Activated CD4-positive, alpha-beta T cell treated with anti-CD3 and anti-CD28 coated beads, Interleukin-2, Interleukin-4, amounts not matched to agents 100 ng/mL and 50 ng/mL, durations not matched to agents 16 hours and 8 hours (primary cell): Measurements from ENCODE around the gene CCDC30.
"Not testable (repeated sequence)": the region's sequence is repeated elsewhere in the genome, so short reads cannot be mapped to it uniquely, and the experiment has no call there.

ENCODE experiments used
- DNase-seq: peaks from one replicate; pipeline ENCODE4 v3.0.0-alpha.2; 2020; ENCODE audit warnings: low spot score

The CCDC30 gene

DNA sequence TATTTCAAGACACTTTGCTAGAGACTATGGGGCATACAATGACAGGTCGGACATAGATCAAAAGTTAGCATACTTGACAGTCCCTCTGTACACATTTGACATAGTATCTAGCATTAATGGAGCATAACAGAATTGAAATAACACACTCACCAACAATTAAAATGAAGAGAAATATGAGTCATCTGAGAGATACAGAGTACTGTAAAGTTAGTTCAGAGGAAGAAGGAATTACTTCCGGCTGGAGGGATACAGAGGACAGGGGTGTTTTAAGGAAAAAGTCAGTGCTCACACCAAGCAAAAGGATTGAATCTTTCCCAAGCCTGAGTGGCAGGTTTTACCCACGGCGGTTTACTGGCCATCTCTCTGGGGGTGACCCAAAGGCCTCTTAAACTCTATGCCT lies 9.7 kb upstream of the CCDC30 start:
- no peak for DNase-seq

DNA sequence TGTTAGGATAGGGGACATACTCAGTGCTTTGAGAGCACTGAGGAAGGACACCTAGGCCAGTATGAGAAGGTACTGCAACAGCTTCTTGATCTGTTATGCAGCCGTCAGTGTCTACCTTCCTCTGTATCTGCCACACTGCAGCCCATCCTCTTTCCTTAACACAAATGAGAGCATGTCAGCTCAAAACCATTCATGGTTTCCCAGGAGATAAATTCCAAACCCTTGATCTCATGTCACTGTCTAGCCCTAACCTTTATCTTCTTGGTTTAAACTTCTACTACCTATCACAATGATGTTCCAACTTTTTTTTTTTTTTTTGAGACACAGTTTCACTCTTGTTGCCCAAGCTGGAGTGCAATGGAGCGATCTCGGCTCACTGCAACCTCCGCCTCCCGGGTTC lies 8.7 kb upstream of the CCDC30 start:
- DNase-seq: no peak

DNA sequence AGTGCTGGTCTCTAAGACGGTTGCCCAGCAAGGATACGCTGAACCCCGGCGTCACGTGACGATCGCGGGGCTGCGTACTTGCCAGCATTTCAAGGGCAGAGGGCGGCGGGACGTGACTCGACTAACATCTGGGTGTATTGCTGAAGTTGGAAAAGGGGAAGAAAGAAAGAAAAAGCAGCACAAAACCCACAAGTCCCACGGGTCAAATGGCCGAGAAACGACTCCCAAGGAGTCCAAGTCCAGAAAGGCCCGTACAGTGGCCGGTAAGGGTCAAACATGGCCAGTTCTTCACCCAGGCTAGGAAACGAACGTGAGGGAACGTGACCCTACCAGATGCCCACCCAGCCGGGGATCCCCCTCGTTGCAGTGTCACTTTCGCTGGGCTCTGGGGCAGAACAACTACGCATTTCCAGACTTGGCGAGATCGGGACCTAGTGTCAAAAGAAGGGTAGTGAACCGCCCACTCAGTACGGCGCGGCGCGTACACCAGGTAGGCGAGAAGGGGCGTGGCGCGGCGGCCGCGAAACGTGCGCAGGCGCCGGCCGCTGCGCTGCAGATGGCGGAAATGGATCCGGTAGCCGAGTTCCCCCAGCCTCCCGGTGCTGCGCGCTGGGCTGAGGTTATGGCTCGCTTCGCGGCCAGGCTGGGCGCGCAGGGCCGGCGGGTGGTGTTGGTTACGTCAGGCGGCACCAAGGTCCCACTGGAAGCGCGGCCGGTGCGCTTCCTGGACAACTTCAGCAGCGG lies 6.9 kb upstream of the CCDC30 start, which contains the start of the genes PPCS and ZMYND12:
PPCS (plus strand) TSS at position 534 of the 744 bp plus-strand sequence; CDS start at position 557, 23 bp downstream.
ZMYND12 (minus strand) TSS at position 13 of the 744 bp plus-strand sequence. CDS start 25 bp downstream, outside the sequence.
- peak; percentile 89 for DNase-seq

DNA sequence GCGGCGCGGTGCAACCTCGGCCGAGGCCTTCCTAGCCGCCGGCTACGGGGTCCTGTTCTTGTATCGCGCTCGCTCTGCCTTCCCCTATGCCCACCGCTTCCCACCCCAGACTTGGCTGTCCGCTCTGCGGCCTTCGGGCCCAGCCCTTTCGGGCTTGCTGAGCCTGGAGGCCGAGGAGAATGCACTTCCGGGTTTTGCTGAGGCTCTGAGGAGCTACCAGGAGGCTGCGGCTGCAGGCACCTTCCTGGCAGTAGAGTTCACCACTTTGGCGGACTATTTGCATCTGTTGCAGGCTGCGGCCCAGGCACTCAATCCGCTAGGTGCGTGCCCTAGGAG lies 6.4 kb upstream of the CCDC30 start:
- DNase-seq: peak; percentile 58

DNA sequence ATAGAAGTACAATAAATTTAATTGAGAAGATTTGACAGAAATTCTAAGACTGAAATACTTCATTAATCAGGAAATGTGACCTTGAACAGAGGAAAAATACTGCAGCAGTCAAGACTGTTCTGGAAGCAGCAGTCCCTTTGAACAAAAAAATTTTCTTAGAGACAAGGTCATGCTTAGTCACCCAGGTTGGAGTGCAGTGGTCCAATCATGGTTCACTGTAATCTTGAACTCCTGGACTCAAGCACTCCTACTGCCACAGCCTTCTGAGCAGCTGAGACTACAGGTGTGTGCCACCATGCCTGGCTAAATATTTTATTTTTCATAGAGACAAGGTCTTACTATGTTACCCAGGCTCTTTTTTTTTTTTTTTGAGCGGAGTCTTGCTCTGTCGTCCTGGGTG lies 1.9 kb upstream of the CCDC30 start:
- no peak for DNase-seq

DNA sequence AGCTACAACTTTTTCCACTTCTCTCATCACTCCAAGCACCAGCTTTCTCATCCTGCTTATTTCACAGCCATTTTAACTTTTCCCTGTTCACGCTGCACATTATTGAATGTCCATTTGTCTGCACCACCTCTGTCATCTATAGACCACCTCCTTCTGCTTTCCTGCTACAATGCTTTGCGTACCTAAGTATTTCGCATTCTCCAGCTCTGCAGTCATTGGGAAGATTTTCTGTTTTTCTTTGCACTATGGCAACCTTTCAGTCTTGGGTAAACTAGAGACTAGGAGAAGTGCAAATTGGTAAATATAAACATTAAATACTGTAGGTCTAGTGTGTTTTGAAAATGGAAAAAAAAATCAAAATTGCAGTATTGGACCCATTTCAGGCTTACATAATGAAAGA lies 835 bp downstream of the CCDC30 start:
- DNase-seq: no peak

DNA sequence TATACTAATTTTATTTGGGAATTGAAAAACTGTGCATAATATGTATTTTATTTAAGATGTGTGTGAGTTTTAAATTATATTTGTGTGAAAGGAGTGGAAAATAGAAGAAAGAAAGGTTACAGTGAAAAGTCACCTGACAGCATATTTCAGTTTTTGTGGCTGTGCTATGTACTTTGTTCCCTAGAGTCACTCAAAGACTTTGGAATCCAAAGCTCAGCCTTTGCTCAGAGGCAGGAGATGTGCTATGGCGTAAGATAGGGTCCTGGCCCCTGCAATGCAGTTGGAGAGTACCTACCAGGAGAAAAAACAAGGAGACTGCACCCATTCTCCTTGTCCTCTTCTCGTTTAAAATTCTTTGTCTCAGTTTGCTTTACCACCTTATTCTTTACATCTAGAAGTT lies 2.9 kb downstream of the CCDC30 start:
- DNase-seq: no peak

DNA sequence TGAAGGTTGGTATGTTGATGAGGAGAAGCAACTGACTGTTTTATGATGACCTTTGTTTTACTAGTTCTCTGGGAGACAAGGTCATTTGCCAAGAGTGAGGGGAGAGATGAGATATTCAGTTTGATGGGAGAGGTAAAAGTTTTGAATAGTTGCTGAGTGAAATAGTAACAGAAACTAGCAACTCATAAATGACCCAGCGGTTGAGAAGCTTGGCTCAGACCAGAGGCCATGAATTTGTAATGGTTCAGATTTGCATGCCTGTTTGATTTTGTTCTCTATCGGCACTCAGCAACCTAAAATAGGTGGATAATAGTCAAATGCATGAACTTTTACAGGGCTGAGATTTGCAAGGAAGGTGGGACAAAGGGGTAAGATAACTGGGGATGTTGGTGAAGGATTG lies 6.6 kb downstream of the CCDC30 start:
- no peak for DNase-seq

DNA sequence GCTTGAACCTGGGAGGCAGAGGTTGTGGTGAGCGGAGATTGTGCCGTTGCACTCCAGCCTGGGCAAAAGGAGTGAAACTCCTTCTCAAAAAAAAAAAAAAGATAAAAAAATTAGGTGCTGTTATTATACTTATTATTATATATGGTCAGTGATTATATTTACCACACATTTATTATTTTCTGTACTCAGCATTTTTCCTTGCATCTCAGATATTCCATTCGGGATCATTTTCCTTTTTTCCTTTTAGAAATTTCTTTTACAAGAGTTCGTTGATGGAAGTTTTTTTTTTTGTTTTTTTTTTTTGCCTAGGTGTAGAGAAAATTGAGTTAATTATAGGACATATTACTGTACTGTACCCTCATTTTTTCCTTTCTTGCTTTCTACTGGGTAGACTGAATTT lies 13.5 kb downstream of the CCDC30 start:
- no peak for DNase-seq

DNA sequence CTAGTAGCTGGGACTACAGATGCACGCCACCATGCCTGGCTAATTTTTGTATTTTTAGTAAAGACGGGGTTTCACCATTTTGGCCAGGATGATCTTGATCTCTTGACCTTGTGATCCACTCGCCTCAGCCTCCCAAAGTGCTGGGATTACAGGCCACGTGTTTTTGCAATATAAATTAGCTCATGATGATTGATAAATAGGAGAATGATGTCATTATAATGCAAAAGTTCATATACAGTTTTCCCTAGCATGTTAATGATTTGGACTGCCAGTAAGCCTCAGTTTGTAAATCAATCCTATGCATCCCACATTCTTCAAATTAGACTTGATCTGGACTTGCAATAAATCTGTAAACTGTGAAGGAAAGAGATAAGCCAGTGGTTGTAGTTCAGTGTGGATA lies 14.3 kb downstream of the CCDC30 start:
- DNase-seq: not testable (repeated sequence)

DNA sequence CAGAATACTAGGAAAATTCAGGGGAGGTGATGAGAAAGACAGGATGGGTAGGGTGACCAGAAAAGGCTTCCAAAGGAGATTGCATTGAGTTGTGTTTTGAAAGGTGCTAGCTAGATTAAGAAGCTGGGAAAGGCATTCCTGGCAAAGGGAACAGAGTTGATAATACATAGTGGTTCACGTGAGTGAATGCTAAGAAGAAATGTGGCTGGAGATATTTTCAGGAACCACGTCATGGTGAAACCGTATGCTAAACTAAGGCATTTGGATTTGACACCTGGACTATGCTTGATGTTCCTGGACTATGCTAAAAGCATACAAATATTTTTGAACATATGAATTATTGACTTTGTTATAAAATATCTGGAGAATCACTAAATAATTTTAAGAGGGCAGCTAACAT lies 14.7 kb downstream of the CCDC30 start:
- DNase-seq: no peak

DNA sequence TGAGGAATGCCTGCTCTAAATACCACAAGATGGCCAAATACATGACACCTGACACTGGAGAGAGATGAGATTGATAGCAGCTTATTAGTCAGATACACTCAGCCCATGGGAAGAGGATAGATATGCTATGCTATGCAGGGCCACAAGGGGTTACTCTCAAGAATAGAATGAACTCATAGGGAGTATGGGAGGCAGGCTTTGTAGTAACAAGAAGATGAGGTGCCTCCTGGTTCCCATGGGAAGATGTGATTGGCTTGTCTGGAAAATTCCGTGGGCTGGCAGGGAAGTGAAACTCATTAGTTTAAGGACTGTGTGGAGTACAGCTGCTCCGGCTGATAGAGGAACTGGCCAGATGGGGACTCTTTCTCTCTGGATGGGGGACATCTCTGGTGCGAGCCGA lies 16.5 kb downstream of the CCDC30 start:
- DNase-seq: no peak

DNA sequence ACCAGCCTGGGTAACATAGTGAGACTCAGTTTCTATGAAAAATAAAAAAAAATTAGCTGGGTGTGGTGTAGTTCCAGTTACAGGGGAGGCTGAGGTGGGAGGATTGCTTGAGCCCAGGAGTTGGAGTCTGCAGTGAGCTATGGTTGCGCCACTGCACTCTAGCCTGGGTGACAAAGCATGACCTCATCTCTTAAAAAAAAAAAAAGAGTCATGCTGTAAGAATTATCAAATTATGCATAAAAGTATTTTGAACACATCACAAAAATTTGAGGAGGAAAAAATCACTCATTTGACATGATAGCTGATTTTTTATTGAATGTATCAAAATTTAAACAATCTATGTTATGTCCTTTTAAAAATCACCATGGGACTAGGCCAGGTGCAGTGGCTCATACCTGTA lies 17.8 kb downstream of the CCDC30 start:
- no peak for DNase-seq

DNA sequence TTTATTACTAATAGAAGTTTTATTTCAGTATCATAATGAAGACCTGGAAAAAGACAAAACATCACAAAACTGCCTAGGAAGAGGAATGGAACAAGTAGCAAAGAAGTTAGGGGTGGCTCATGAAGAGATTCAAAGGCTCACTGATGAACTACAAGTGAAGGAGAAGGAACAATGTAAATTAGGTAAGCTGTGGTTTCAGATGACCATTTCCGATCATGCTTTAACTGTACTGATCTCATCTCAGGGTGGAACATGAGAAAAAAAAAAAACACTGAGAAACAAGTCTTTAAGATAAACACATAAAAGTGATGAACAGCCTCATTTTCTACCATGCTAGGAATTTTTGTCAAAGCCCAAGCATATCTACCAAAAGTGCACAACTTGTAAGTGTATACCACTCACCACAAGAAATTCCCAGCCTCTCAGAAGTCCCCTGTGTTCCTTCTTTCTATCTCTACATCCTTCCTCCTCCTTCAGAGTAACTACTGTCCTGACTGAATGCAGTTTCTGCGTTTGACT lies 19.6 kb downstream of the CCDC30 start:
- no peak for DNase-seq

DNA sequence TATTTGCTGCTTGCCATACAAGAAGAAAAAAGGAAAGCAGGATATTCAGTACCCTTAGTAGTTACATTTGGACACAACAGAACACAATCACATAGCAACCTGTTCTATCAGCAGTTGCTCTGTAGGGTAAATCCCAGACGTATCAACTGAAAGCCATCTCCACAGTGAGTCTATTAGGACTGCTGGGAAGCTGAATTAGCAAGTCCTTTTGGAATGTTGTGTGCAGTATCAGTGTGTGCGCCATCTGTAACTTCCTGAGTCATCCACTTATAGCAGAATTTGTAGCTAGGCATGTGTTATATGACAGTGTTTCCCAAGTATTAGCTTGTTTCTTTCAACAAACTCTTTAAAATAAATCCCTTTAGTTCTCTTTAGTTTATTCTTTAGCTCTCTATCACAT lies 21.3 kb downstream of the CCDC30 start:
- DNase-seq: no peak

DNA sequence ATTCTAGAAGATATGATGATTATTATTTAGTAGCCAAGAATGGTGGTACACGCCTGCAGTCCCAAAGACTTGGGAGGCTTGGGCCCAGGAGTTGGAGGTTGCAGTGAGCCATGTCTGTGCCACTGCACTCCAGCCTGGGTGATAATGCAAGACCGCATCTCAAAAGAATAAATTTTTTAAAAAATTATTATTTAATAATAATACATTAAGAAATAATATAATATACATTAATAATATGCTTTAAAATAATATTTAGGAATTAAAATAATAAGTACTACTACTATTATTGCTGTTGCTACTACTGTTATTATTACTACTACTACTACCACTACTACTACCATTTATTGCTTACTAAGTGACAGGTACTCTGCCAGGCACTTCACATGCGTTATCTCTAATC lies 27.2 kb downstream of the CCDC30 start:
- no peak for DNase-seq

DNA sequence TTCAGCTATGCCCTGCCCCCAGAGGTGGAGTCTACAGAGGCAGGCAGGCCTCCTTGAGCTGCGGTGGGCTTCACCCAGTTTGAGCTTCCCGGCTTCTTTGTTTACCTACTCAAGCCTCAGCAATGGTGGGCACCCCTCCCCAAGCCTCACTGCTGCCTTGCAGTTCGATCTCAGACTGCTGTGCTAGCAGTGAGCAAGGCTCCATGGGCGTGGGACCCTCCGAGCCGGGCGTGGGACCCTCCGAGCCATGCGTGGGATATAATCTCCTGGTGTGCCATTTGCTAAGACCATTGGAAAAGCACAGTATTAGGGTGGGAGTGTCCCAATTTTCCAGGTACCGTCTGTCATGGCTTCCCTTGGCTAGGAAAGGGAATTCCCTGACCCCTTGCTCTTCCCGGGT lies 38.9 kb downstream of the CCDC30 start:
- DNase-seq: not testable (repeated sequence)

DNA sequence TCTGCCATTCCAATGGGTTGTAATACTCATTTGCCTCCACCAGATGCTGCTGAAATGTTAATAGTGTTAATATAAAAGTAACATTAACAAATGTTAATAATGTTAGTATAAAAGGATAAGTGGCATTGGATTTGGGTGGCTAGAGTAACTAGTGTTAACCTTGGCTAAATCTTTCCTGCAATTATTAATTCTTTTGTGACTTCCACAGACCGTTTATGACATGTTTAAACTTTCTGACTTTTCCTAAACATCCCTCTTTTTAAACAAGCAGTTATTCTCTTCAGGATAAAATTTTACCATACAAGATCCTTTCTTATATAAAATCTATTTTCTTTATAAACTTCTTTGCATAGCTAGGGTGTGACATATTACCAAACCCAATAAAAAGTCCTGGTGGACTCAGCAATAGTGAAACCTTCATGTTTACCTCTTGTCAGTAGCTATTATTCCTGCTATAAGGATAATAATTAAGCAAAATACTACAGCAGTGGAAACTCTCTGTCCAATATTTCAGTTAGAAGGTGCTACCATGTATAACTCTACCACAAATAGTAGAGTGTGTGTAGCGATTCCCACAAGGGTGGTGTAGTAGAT lies 41.5 kb downstream of the CCDC30 start:
- DNase-seq: no peak

DNA sequence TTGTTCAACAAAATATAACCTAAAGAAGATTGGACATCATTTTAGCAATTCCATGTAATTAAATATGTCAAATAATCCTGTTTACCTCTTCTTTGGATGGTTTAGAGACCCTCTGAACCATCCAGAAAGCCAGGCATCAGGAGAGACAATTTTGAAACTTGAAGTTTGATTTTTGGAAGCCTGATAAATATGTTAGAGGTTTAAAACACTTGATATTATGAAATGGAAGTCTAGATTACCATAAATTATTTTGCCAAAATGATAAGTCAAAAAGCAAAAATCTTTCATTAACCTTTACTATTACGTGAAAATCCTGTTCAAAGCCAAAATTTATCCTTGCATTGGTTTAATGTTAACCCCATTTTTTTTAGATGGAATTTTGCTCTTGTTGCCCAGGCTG lies 43.5 kb downstream of the CCDC30 start:
- DNase-seq: no peak

DNA sequence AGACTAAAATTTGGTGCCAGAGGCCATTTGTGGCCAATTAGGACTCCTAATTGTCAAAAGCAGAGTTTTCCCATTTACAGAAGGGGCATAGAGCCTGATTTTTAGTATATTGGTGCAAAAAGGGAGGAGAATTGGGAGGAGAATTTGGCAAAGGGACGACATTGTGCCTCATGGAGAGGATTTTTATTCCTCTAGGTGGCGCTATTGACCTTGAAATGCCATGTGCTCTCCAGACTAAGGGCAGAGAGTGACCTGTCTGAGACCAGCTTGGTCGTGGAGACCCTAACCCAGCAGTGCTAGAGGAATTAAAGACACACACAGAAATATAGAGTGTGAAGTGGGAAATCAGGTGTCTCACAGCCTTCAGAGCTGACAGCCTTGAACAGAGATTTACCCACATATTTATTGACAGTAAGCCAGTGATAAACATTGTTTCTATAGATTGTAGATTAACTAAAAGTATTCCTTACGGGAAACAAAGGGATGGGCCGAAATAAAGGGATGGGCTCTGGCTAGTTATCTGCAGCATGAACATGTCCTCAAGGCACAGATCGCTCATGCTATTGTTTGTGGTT lies 48.6 kb downstream of the CCDC30 start:
- peak; percentile 6 for DNase-seq

DNA sequence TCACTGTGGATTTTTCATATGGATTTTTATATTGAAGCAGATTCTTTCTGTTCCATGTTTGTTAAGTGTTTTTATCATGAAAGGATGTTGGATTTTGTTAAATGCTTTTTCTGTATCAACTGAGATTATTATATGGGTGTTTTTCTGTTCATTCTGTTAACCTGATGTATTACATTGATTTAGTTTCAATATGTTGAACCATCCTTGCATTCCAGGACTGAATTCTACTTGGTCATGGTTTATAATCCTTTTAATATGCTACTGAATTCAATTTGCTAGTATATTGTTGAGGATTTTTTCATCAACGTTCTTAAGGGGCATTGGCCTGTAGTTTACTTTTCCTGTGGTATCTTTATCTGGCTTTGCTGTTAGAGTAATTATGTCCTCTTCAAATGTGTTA lies 55.8 kb downstream of the CCDC30 start:
- DNase-seq: no peak

DNA sequence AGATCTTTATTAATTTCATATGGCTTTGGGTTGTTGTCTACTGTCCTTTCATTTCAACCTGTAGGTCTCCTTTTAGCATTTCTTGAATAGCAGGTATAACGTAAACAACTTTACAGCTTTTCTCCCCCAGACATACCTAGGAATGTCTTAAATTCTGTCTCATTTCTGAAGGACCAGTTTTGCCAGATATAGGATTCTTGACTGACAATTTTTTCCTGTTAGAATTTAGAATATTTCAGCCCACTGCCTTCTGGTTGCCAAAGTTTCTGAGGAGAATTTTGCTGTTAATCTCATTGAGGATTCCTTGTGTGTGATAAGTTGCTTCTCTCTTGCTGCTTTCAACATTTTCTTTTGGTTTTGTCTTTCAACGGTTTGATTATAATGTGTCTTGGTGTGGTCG lies 60.1 kb downstream of the CCDC30 start:
- DNase-seq: no peak

DNA sequence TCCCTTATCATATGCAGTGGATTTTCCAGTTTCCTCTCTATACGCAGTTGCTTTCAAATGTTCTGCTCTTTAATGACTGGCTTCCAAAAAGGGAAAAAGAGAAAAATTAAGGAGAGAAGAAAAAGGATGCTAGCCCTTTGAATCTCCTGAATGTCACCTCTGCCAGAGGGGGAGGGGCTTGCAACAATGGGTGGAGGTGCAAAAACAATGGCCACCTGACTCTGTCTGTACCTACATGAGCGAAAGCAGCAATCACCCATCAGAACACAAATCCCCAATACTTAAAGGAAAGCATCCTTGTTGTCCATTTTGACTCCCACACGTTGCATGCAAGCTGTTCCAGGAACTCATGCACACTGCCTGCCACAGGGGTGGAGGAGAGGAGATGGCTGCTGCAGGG lies 61.2 kb downstream of the CCDC30 start:
- DNase-seq: no peak
